Vagina (tissue), 2 donors: ENCODE data around the gene GOLGA1. TPM values are rescaled to one million over a fixed set of nuclear protein-coding genes. Genes with fewer than 3 reads are reported as not detected.

Source experiments
- DNase-seq, 2 donors: peaks; one replicate each; pipeline ENCODE4 v3.0.0-alpha.2; 2017; ENCODE audit errors: extremely low spot score in 2 of 2
- H3K27ac ChIP-seq: fragments of 200-600 bp; sonication (generic); one replicate; pipeline ENCODE4 v1.5.1; 2019
- H3K27me3 ChIP-seq: fragments of 200-600 bp; sonication (generic); one replicate; pipeline ENCODE4 v1.5.1; 2019
- H3K36me3 ChIP-seq, 2 donors: fragments of 200-600 bp; sonication (generic); one replicate each; pipeline ENCODE4 v1.5.1; 2017 to 2019
- H3K4me1 ChIP-seq: fragments of 200-600 bp; sonication (generic); one replicate; pipeline ENCODE4 v1.5.1; 2019
- H3K4me3 ChIP-seq, 2 donors: fragments of 200-600 bp; sonication (generic); 1 replicate in 1 of 2; 2 replicates in 1 of 2; pipeline ENCODE4 v1.5.1; 2016 to 2019
- H3K9me3 ChIP-seq: fragments of 200-600 bp; sonication (generic); one replicate; pipeline ENCODE4 v1.5.1; 2019
- CTCF ChIP-seq, 3 experiments: fragments of 450-650 bp in 2 of 3; fragments of 200-600 bp in 1 of 3; sonication (generic) in 1 of 3; IDR thresholded peaks; one replicate each; pipeline ENCODE4 v1.5.1; 2017 to 2019; ENCODE audit warnings: antibody characterized with exemption in 3 of 3, mild to moderate bottlenecking in 2 of 3, moderate library complexity in 2 of 3
- POLR2A ChIP-seq, 2 donors: fragments of 450-650 bp; IDR thresholded peaks; one replicate each; pipeline ENCODE4 v1.6.1; 2017; ENCODE audit warnings: antibody characterized with exemption in 2 of 2, mild to moderate bottlenecking in 2 of 2, moderate library complexity in 2 of 2
- POLR2AphosphoS5 ChIP-seq, 2 donors: sonication (generic); formaldehyde crosslinking; IDR thresholded peaks; one replicate each; pipeline ENCODE4 v1.9.0; 2017; ENCODE audit warnings: antibody characterized with exemption in 2 of 2, mild to moderate bottlenecking in 2 of 2, low read depth in 1 of 2; ENCODE audit not compliant: insufficient read depth in 1 of 2
- intact Hi-C: fragments of 100-400 bp; cut with DNase I; formaldehyde crosslinking; loops from one replicate; pipeline ENCODE4 v1.15.1; 2023
- total RNA-seq: library from RNA; depleted of rRNA; stranded (reverse); fragments of >200 nt; gene quantifications from one replicate; pipeline ENCODE4 v1.2.3, GENCODE V29; 2016

The GOLGA1 gene
- total RNA-seq, 1 donor from 2014 or later: 14.7 TPM

GRCh38 chr9:124906966-124907365 is 33.9 kb downstream of the GOLGA1 start:
- peaks cover 0 to 17% of the 10 kb centered on the region in 2 donors for H3K36me3 ChIP-seq
- H3K27ac ChIP-seq: no peak overlapping the region
- H3K4me1 ChIP-seq: no peaks in the 10 kb centered on the region
- no peak for TF ChIP-seq CTCF (IDR thresholded peaks at IDR 0.05)
- TF ChIP-seq POLR2AphosphoS5 (IDR thresholded peaks at IDR 0.05; ENCODE audit: insufficient read depth in 1 of 2, low read depth in 1 of 2): no peak
- TF ChIP-seq POLR2A (IDR thresholded peaks at IDR 0.05): no peak
- H3K9me3 ChIP-seq: no peaks in the 10 kb centered on the region
- H3K27me3 ChIP-seq: no peaks in the 10 kb centered on the region
- H3K4me3 ChIP-seq: no peak overlapping the region
- DNase-seq: no peak
- intact Hi-C loops: no loop called here

- Histone ChIP-seq H3K36me3 (peaks cover 0 to 33% of the 10 kb centered on the region in 2 donors), H3K9me3 (no peaks in the 10 kb centered on the region), H3K4me1 (no peaks in the 10 kb centered on the region), H3K27ac (no peak overlapping the region), H3K4me3 (no peak overlapping the region), H3K27me3 (no peaks in the 10 kb centered on the region)
- intact Hi-C loops: no loop called here
- TF ChIP-seq POLR2AphosphoS5 (IDR thresholded peaks at IDR 0.05; ENCODE audit: insufficient read depth in 1 of 2, low read depth in 1 of 2) (no peak), CTCF (IDR thresholded peaks at IDR 0.05) (no peak), POLR2A (IDR thresholded peaks at IDR 0.05) (no peak)
- no peak for DNase-seq
Observed at GRCh38 chr9:124899845-124900244, 41.0 kb downstream of the GOLGA1 start.

GRCh38 chr9:124897570-124898460 is 43.1 kb downstream of the GOLGA1 start:
- DNase-seq: no peak
- Histone ChIP-seq H3K4me3 (no peak overlapping the region), H3K9me3 (no peaks in the 10 kb centered on the region), H3K27ac (no peak overlapping the region), H3K4me1 (no peaks in the 10 kb centered on the region), H3K36me3 (peaks cover 0 to 44% of the 10 kb centered on the region in 2 donors), H3K27me3 (no peaks in the 10 kb centered on the region)
- TF ChIP-seq CTCF (IDR thresholded peaks at IDR 0.05) (no peak), POLR2AphosphoS5 (IDR thresholded peaks at IDR 0.05; ENCODE audit: insufficient read depth in 1 of 2, low read depth in 1 of 2) (no peak), POLR2A (IDR thresholded peaks at IDR 0.05) (no peak)
- intact Hi-C loops: no loop called here

- Histone ChIP-seq H3K4me1 (no peaks in the 10 kb centered on the region), H3K9me3 (no peaks in the 10 kb centered on the region), H3K4me3 (no peak overlapping the region), H3K36me3 (peaks cover 0 to 58% of the 10 kb centered on the region in 2 donors), H3K27me3 (no peaks in the 10 kb centered on the region), H3K27ac (no peak overlapping the region)
- TF ChIP-seq POLR2A (IDR thresholded peaks at IDR 0.05) (no peak), POLR2AphosphoS5 (IDR thresholded peaks at IDR 0.05; ENCODE audit: insufficient read depth in 1 of 2, low read depth in 1 of 2) (no peak), CTCF (IDR thresholded peaks at IDR 0.05) (no peak)
- intact Hi-C loops: no loop called here
- no peak for DNase-seq
Observed at GRCh38 chr9:124894741-124895170, 46.1 kb downstream of the GOLGA1 start.
